Activated CD8-positive, alpha-beta memory T cell treated with anti-CD3 and anti-CD28 coated beads for 36 hours (primary cell): ENCODE data around the gene SPTBN5. TPM values are rescaled to one million over a fixed set of nuclear protein-coding genes. Genes with fewer than 3 reads are reported as not detected.

Experiments used
- CTCF ChIA-PET: fragments of 350-600 bp; sonication (Branson Sonifier 250); formaldehyde crosslinking; loops from one replicate; lab custom pipeline; 2021; ENCODE audit warnings: antibody characterized with exemption; lab: Charles Lee
- POLR2A ChIA-PET: fragments of 350-600 bp; sonication (Branson Sonifier 250); formaldehyde crosslinking; loops from one replicate; lab custom pipeline; 2021; ENCODE audit warnings: antibody characterized with exemption; lab: Charles Lee
- total RNA-seq, 2 experiments: library from RNA; stranded (reverse); gene quantifications; one replicate each; pipeline ENCODE4 v1.2.3, GENCODE V29; 2021

Gene SPTBN5
- total RNA-seq, 2 experiments from 2014 or later, result 0.21 to 0.23 TPM

DNA sequence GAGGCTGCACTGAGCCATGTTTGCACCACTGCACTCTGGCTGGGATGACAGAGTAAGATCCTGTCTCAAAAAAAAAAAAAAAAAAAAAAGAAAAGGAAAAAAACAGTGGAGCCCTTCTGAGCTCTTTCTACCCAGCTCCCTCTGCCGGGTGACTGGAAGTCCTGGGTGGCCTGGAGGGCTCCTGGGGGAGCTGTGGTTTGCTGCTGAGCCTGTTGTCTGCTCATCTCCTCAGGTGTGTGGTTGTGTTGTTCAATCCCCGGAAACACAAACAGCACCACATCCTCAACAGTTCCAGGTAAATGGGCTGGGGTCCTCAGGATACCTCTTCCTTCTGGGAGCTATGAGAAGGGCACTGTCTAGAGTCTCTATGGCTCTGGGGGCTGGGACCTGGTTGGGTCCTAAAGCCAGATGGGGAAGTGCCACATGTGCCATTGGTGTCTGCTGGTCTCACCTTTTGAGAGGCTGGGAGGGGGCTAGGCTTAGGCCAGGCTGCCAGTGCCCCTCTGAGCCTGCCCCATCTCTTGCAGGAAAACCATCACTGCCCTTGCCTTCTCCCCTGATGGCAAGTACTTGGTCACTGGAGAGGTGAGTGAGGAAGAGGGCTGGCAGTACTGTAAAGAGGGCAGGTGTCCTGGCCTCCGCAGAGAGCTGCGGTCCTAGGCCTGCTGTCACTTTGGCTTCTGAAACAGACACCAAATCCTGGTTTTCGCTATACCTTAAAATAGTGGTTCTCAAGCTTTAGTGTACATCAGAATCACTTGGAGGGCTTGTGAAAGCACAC, 83.0 kb downstream of the SPTBN5 start:
- CTCF ChIA-PET, result interaction anchor here (0.7 to 6.5 kb wide), 18 partner anchors 9 to 345 kb away, joined by 3 to 68 read pairs (median 4); partner anchors contain the start of gene MAPKBP1
- POLR2A ChIA-PET, result interaction anchor here (0.7 kb wide), 2 partner anchors 117 to 252 kb away, joined by 4 to 8 read pairs; no protein-coding TSS in a partner anchor

GRCh38 chr15:41809526-41810220, 84.2 kb downstream of the SPTBN5 start:
- POLR2A ChIA-PET, result interaction anchor here (0.7 kb wide), 2 partner anchors 116 to 251 kb away, joined by 4 to 8 read pairs; no protein-coding TSS in a partner anchor
- CTCF ChIA-PET, result interaction anchor here (0.7 to 6.5 kb wide), 5 partner anchors 32 to 102 kb away, joined by 3 to 68 read pairs (median 12); partner anchors contain the start of gene MAPKBP1

DNA sequence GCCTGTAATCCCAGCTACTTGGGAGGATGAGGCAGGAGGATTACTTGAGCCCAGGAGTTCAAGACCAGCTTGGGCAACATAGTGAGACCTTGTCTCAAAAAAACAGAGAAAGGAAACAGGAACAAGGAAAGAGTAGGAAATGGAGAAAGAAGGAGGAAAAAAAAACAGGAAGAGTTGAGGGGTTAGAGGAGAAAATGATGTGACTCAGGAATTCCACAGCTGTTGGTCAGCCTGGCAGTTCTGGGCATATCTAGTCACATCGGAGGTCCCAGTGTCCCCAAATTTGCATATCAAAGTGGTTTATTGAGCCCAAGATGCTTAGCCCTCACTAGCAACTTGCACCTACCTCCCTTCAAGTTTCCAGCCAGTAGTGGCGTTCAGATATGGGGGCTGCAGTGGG, 84.7 kb downstream of the SPTBN5 start:
- ChIA-PET CTCF (interaction anchor here (0.7 to 6.5 kb wide), 2 partner anchors 36 to 65 kb away, joined by 3 to 68 read pairs; partner anchors contain the start of gene MAPKBP1), POLR2A (no interaction called here)

DNA sequence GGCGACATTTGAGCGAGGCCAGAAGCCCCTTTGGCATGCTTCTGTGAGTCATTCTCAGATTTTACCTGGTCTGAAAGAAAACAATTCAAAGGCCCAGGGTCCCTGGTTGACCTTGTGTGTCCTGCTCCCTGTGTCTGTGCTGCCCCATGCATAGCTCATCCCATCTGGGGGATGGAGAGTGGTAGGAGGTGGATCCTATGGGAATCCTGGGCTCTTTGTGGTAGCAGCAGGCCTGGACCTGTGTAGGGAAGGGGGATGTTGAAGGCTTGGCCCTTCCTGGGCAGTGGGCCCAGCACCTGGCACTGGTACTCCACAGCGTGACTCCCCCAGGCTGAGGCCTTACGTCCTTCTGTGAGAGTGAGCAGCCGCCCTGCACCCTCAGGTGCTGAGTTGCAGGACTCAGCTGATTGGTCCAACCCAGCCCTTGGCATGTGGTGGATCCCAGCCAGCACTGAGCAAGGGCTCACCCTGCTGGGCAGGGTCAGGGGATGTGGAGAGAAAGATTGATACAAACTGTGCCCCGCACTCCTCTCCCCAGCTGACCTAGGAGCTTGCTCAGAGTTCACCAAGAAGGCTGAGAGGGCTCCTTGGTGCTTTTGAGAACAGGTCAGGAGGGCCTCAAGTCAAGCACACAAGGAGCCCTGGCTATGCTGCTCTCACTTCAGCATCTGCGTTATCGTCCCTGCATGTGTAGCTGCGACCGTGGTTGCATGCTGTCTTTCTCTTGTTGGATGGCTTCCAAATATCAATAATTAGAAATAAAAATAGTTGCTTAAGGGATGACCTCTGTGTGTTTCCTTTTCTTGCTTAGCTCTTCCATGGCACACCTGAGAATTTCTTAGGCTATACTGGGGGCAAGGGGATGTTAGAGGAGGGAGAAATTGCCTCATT, 87.3 kb downstream of the SPTBN5 start:
- CTCF ChIA-PET, result interaction anchor here (0.9 kb wide), 1 partner anchor 25 kb away, joined by 3 read pairs; no protein-coding TSS in a partner anchor
- POLR2A ChIA-PET, result no interaction called here

DNA sequence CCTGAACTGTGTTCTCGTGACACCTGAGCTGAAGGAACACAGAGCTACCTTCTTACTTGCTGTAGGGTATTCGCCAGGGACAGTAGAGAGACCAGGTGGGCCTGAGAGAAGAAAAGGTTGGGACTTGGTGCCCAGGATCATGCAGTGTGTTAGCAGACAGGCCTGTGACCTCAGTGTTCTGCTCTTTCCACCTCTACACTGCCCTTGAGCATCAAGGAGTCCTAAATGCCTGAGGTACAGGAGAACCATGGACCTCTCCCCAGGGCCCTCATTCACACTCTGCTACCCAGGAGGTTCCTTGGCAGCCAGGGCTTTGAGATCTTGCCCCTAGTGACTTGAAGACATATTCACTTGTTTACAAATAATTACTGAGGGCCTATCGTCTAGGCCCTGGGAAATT, 88.1 kb downstream of the SPTBN5 start:
- ChIA-PET POLR2A (interaction anchor here (0.6 kb wide), 1 partner anchor 253 kb away, joined by 4 read pairs; no protein-coding TSS in a partner anchor), CTCF (no interaction called here)

DNA sequence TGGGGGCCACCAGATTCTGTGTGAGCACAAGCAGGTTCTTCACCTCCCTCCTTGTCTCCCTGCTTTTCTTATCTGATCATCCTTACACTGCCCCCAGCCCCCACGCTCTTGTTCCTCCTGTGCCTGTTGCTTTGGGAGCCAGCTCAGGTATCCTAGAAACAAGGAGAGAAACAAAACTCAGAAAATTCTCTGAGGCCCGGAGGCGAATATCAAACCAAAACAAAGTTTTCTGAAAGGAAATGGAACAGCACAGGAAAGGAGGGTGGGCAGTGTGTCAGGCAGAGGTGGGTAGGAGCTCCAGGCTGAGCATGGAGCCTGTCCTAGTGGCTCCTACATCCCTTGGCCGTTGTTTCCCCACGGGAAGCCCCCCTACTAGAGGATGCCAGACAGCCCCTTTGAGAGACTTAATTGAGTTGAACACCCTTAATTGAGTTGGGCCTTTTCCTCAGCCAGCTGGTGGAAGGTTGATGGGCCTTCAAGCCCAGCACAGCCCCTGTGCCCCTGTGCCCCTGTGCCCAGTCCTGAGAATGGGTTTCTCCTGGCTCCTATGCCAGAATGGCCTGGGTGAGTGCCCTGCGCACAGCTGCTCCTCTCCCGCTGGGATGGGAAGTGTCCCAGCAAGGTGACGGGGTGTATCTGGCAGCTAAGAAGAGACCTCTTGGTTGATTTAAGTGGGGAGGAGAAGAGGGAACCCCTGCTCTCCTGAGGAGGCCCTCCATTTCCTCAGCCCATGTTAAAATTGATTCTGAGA, 88.8 kb downstream of the SPTBN5 start:
- POLR2A ChIA-PET, result interaction anchor here (0.6 kb wide), 1 partner anchor 253 kb away, joined by 4 read pairs; no protein-coding TSS in a partner anchor
- CTCF ChIA-PET, result no interaction called here

GRCh38 chr15:41804361-41804760, 89.5 kb downstream of the SPTBN5 start:
- ChIA-PET CTCF (no interaction called here), POLR2A (no interaction called here)

DNA sequence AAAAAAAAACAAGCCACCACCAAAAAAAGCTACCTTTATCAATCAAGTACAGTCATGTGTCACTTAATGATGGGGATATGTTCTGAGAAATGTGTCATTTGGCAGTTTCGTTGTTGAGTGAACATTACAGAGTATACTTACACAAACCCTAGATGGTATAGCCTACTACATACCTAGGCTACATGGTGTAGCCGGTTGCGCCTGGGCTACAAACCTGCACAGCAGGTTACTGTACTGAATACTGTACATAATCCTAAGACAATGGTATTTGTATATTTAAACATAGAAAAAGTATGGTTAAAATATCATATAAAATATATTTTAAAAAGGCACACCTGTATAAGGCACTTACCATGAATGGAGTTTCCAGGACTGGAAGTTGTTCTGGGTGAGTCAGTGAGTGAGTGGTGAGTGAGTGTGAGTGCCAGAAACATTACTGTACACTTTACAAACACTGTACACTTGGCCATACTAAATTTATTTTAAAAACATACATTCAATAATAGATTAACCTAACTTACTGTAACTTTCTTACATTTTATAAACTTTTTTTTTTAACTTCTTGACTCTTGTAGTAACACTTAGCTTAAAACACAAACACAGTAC, 91.9 kb downstream of the SPTBN5 start:
- POLR2A ChIA-PET, result no interaction called here
- CTCF ChIA-PET, result interaction anchor here (1.3 kb wide), 1 partner anchor 9 kb away, joined by 4 read pairs; no protein-coding TSS in a partner anchor

DNA sequence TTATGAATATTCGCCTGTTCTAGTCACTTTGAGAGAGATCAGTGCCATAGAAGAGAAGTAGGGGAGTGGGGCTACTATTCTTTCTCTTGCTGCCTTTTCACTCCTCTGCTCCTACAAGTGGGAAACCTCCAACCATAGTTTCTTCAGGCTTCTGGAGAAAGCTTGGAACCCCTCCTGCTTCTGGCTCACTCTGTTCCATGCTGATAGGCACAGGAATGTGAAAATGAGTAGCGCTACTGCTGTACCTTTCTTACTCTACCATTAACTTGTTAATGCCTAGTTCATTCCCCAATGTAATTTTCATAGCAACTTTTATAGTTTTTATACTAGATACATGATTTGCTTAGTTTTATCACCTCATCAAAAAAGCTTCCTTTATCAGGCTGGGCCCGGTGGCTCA, 92.7 kb downstream of the SPTBN5 start:
- ChIA-PET CTCF (no interaction called here), POLR2A (no interaction called here)

DNA sequence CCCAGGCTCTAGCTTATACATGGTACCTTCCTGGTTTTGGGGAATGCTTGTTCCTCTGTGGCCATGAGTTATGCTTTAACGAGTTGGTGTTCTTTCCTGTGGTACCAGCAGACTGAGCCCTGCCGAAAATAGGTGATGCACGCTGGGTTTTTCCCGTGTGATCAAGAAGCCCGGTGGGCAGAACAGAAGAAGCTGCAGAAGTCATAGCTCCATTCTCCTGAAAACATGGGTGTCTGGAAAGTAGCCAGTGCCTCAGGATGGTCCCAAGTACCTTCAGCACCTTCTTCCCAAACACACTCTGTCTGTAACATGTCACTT, 94.4 kb downstream of the SPTBN5 start:
- ChIA-PET CTCF (no interaction called here), POLR2A (no interaction called here)

- ChIA-PET CTCF (no interaction called here), POLR2A (no interaction called here)
These were observed 95.0 kb downstream of the SPTBN5 start for GRCh38 chr15:41798607-41799487.

Other genes starting within 250 kb of the SPTBN5 start
- gene MGA, start 233.6 kb downstream of the SPTBN5 start, total RNA-seq, result 10 to 100 TPM; 37.9 to 38.2 TPM
- 10 to 100 TPM; 17.3 to 18.6 TPM for gene MAPKBP1, start 119.6 kb downstream of the SPTBN5 start, total RNA-seq
- gene JMJD7, start 66.0 kb downstream of the SPTBN5 start, total RNA-seq, result 10 to 100 TPM; 16.2 to 16.3 TPM
- 1 to 10 TPM; 4.1 to 4.5 TPM for gene PLA2G4B, start 55.2 kb downstream of the SPTBN5 start, total RNA-seq
- gene EHD4, start 78.5 kb upstream of the SPTBN5 start, total RNA-seq, result 10 to 100 TPM; 25.8 TPM
- not detected for gene PLA2G4E, start 127.0 kb upstream of the SPTBN5 start, total RNA-seq
- not detected for gene PLA2G4D, start 200.5 kb upstream of the SPTBN5 start, total RNA-seq